ENCODE data around the gene ADIPOR2. TPM values are rescaled to one million over a fixed set of nuclear protein-coding genes. Genes with fewer than 3 reads are reported as not detected.

ADIPOR2 gene, protein sequence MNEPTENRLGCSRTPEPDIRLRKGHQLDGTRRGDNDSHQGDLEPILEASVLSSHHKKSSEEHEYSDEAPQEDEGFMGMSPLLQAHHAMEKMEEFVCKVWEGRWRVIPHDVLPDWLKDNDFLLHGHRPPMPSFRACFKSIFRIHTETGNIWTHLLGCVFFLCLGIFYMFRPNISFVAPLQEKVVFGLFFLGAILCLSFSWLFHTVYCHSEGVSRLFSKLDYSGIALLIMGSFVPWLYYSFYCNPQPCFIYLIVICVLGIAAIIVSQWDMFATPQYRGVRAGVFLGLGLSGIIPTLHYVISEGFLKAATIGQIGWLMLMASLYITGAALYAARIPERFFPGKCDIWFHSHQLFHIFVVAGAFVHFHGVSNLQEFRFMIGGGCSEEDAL
- total RNA-seq, result 29.2 and 39.4 TPM in 2 replicates

DNA sequence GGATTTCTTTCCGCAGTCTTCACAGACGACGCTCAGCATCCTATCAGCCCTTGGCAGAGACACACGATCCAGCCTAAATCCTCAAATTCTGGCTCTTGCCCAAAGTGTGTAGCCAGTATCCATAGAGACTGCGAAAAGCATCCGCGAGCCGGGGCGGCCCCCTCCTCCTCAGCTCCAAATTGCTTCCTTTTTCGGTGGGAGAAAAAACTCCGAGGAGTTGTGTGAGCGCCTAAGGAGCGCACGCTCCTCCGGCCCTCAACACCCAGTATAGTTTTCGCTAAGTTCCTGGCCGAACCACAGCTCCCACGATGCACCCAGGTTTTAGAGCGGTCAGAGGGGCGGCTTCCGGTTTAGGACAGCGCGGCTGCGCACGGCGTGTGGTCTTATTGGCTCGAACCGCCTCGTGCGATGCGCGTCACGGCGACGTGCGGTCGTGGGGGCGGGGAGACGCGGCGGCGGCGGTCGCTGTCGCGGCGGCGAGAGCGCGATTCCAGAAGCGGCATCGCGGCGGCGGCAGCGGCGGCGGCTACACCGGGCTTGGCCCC lies at the start of gene ADIPOR2:
Gene ADIPOR2, plus strand, starts transcription at position 493 of the 545 bp plus-strand sequence. CDS start 63,274 bp downstream, outside the sequence.

DNA sequence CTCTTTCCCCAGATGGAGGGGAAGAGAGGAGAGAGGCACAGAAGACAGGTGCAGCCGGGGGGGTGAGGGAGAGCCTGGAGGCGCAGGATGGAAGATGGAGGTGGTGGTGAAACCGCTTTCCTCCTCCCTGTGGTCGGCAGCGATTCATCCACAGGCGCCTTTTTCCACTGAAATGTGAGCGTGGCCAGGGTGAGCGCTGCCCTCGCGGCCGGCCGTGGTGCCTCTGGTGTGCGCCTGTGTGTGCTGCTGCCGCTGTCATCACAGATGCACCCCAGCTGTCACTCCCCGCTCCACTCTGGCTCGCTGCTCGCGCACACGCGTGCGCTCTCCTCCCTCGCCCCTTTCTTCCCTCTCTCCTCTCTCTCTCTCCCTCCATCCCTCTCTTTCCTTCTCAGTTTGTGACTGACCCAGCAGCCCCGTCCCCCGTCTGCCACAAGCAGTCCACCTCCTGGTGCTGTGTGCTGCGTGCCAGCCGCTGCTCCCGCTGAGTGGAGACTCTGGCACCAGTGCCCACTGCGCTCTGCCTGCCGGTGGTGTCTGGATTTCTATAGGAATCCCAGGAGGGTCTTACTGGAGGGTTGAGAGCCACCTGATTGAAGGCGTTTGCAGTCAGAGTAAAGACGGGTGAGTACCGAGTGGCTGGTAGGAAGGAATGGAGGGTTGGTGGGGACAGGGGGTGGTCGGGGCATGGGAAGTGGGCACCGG lies 129.5 kb downstream of the ADIPOR2 start, which contains the start of gene LRTM2:
Gene LRTM2, plus strand, starts transcription at position 375 of the 705 bp plus-strand sequence. CDS start 7,584 bp downstream, outside the sequence.

Other genes with a start within 250 kb of the ADIPOR2 start
- 10.9 and 14.7 TPM in 2 replicates for gene FBXL14, start 96.5 kb upstream of the ADIPOR2 start, total RNA-seq
- 0.43 and 27.7 TPM in 2 replicates for gene WNT5B, start 61.8 kb upstream of the ADIPOR2 start, total RNA-seq
- gene LRTM2, start 129.5 kb downstream of the ADIPOR2 start, total RNA-seq, result not detected in 2 replicates
- gene CACNA2D4, start 227.6 kb downstream of the ADIPOR2 start, total RNA-seq, result not detected in 2 replicates

Data from tracheal epithelial cell (primary cell).